ENCODE measurements around the gene NT5C1B.
"Not testable (repeated sequence)": the region's sequence is repeated elsewhere in the genome, so short reads cannot be mapped to it uniquely, and the experiment has no call there.

The NT5C1B gene

DNA sequence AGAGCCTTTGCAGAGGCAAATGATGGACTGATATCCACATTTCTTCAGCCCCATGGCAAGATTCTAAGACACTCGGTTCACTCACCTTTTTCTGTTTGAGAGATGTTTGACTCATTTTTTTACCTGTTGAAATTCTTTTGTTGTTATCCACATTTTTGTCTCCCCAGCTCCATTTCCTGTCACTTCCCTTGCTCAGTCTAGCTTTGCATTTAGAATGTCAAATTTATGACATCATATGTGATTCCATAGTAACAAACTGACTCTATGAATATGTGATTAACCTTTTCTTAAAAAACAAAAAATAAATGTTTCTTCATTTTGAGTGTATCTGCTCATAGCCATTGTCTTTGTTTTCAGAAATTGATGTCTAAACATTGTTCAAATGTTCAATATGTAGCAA is at the start of gene NT5C1B:
NT5C1B (minus strand) TSS at position 216 of the 400 bp plus-strand sequence; CDS start at position 115, 101 bp downstream.
- DNase-seq = no peak

DNA sequence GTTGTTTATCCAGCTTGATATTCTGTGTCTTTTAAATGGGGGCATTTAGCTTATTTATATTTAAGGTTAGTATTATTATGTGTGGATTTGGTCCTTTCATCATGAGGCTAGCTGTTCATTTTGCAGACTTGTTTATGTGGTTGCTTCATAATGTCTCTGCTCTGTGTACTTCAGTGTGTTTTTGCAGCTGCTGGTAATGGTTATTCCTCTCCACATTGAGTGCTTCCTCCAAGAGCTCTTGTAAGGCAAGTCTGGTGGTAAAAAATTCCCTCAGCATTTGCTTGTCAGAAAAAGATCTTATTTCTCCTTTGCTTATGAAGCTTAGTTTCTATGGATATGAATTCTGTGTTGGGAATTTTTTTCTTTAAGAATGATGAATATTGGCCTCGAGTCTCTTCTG is 47.8 kb upstream of the NT5C1B start:
- no peak for DNase-seq

DNA sequence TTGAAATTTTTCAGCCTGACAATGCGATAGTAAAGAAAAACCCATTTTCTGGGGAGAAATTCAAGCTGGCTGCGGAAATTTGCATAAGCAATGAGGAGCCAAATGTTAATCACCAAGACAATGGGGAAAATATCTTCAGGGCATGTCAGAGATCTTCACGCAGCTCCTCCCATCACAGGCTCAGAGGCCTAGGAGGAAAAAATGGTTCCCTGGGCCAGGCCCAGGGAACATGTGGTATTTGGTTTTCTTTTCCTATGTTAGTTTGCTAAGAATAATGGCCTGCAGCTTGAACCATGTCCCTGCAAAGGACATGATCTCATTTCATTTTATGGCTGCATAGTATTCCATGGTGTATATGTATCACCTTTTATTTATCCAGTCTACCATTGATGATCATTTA is 43.3 kb upstream of the NT5C1B start:
- not testable (repeated sequence) for DNase-seq

DNA sequence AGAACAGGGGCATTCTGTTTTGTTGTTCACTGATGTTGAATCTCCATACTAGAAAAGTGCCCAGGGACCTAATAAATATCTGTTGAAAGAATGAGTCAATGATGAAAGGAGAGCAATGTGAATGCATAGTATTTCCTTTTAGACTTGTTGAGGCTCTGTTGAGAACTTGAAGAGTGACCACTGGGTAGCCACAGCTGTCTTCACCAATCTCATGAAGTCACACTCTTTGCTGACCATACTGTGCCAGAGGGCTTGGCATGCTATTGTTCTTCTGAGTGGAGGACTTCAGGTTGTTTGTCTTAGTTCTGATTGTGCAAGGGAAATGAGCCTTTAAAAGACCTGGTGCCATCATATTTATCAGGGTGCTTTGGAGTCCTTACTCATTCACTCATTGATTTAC is 41.6 kb upstream of the NT5C1B start:
- DNase-seq = no peak

DNA sequence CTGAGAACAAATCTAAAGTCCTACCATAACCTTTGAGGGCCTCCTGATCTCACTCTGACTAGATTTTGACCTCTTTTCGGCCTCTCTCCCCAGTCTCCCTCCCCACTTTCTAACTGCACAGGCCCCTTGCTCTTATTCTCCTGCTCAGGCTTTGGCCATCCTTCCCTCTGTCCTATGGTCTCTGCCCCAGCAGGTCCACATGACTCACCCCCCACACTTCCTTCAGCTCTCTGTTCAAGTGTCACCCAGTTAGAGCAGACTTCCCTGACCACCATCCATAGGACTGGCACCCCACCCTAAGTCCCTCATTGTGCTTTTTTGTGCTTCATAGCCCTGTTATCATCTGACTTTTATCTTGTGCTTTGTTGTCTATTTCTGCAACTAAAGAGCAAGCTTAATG is 41.2 kb upstream of the NT5C1B start:
- DNase-seq = no peak

DNA sequence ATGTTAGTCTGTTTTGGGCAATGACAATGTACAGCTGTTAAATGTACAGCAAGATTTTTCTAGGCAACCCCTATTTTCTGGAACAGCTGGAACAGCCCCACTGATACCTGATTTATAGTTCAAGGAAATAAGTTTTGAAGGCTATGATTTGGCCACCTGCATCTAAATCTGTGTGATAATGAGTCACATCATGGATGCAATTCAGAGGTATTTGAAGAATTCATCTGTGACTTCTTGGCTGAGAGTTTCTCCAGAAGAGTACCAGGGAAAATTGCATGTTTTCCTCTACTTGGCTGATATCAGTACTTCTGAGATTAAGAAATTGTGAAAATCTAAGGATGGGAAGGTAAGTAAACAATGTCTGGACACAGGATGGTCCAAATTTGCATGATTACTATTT is 40.7 kb upstream of the NT5C1B start:
- no peak for DNase-seq

DNA sequence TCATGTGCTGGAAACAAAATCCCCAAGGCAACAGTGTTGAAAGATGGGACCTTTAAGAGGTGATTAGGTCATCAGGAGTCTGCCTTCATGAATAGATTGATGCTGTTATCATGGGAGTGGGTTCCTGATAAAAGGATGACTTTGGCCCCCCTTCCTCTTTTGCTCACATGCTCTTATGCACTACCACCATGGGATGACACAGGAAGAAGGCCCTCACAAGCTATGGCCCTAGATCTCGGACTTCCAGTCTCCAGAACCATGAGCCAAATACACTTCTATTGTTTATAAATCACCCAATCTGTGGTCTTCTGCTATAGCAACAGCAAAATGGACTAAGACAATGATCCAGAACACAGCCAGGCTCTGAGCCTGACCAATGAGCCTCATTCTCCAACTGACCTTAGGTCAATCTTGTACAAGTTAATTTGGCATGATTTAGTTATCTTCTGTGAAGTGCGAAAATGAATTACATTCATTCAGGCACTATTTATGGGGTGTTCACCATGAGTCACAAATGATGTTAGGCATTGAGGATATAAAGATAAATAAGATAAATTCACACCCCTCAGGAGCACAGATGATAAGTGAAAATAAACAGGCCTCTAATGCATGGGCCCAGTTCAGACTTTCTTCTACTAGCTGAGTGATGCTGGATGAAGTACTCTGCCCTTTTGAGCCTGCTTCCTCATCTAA is 37.7 kb upstream of the NT5C1B start:
- DNase-seq = no peak

DNA sequence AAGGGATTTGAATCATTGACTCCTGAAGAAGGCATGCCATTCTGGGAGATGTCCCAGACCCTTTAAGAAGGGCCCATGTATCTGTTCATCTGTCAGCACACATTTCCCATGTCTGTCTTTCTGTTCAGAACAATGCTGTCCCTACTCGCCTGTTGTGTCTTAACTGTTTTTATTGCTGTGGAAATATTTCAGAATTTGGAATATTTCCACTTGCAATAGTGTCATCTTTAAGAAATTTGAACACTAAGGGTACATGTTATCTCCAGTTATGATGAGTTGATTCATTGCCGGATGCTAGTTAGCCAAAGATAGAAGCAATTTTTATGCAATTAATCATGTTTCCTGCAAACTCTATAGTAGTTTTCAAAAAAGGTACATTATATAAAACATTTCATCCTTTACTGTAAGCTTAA is 36.9 kb upstream of the NT5C1B start:
- no peak for DNase-seq

DNA sequence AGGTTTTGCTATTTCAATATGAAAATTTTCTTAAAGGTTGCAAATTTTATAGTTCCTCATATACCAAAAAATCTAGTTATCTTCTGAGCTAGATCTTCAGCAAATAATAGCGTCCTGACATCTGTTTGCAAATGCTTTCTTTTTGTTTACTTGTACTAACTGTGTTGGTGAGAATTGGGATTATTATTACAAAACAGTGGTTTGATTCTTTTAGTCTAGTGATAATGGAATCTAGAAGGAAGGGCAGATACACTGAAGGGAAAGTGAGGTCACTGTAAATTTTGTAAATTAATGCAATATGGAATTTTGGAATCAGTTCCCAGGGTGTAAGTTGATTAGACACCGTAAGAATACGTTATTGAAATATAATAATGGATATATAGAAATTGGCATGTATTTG is 36.2 kb upstream of the NT5C1B start:
- DNase-seq = no peak

DNA sequence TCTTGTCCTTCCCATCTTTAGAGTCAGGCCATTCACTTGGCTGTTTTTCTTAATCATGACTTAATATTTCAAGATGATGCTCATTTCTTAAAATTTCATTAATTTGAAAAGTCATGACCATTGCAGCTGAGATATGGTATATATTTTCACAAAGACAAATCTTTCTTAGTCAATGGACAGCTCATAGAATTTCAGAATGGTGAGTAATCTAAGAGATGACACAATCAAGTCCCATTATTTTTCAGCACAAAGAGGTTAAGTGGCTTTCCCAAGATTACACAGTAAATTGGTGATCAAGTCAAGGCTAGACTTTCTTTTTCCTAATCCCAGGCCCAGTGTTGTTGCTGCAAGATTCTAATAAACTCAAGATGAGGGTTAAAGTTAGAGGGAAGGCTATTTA is 34.4 kb upstream of the NT5C1B start:
- no peak for DNase-seq

DNA sequence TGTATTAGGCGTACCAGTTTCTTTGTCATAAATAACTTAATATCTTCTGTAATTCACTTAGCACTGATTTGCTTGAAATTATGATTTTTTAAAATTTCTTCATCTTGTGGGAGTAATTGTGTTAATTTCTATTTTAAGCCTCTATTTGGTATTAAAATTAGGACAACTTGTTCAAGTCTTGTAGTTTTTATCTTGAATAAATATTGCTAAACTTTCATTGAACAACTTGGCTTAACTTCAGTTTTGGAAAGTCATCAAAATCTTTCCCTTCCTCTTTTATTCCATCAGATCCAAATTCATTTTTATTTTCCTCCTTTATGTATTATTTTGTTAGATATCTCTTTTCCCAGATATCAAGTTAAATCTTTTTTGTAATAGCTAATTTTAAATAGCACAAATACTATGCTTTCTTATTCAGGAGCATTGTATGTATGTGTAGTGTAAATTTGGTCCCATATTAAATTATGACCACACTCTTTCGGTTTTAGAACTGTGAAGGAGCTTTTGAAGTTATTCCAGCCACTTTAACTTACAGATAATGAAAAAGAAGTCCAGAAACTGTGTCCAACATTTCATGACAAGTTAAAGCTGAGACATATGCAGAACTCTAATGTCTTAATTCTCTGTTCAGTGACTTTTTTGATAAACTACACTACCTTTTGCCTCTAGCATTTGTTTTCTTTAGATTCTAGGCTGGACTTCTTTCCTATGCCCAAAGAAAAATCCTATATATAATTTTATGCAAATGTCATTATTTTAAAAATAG is 31.7 kb upstream of the NT5C1B start:
- DNase-seq = no peak

DNA sequence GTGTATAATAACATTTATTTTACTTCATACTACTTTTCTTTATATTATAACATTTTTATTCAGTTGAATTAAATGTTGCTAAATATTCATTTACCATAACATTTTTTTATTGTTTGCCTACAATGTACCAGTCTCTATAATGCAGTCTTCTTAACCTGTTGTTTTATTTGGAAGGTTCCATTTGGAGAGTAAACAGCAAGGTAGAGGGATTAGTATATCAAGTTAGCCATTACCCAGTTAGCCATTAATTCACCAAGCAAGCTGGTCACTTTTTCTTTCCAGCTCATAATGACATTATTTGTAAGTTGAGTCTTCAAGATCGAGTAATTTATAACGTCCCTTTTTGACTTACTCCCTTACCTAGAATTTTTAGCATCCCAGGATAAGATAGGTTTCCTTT is 29.7 kb upstream of the NT5C1B start:
- no peak for DNase-seq

DNA sequence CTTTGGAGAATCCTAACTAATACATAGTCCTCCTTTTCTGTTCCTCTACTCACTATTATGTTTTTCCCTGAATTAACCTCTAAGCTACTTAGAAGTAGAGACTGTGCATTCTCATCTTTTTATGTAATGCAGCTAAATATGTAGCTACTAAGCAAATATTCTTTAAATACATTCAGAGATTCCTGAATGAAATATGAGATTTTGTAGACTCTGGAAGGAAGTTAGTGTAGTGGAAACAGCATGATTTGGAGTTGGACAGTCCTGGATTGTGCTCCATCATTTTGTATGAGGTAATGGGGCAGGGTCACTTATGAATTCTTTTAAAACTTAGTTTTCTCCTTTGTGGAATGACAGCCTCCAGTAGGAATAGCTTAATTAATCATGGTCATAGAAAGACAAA is 24.7 kb upstream of the NT5C1B start:
- DNase-seq = no peak

DNA sequence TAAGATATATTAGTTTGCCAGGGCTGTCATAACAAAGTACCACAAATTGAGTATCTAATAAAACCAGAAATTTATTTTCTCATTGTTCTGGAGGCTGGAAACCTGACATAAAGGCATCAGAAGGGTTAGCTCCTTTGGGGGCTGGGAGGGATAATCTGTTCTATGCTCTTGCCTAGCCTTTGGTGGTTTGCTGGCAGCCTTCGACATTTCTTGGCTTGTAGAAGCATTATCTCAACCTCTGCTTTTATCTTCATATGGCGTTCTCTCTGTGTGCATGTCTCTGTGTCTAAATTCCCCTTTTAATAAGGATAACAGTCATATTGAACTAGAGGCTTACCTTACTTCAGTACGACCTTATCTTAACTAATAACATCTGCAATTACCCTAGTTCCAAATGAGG is 22.8 kb upstream of the NT5C1B start:
- no peak for DNase-seq

DNA sequence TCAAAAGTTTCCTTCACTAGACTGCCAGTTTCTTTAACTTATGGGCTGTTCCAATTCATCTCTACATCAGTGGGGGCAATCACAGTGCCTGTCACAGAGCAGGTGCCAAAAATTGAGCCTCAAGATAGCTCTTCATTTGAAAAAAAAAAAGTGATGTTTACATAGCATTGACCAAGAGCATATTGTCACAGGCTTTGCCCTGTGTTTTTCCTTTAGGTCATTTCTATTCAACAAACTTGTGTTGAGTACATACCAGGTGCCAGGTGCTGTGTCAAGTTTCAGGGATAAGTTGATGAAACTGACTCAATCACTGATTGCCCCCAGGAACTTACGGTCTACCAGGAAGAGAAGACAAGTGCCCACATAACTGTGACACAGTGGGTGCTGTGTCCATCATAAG is 22.2 kb upstream of the NT5C1B start:
- no peak for DNase-seq

DNA sequence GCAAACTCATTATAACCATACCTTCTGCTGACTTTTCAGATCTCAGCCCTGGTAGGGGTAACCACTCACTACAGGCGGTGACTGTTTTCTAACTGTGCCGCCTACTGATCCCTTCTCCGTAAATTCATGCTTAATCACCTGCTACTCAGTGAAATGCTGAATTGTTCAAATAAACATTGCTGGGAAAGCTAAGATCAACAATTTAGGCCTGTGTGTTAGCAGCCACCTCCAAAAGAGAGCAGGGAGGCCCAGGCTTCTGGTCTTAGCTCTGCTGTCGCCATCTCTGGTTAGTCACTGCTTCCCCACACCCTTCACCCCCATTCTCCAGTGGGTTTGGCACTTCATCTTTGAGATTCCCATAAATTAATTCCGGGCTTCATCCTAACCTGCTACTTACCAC is 21.8 kb upstream of the NT5C1B start:
- no peak for DNase-seq

DNA sequence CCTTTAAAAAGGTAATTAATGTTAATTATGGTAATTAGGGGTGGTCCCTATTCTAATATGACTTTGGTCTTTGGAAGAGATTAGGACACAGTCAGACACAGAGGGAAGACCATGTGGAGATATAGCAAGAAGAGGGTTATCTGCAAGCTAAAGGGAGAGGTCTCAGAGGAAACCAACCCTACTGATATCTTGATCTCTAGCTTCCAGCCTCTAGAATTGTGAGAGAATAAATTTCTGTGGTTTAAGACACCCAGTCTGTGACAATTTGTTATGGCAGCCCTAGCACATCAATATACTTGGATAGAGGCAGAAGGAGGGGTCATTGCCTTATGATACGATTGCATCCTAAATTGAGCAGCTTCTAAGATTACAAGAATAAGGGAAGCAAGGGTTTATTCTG is 21.3 kb upstream of the NT5C1B start:
- no peak for DNase-seq

DNA sequence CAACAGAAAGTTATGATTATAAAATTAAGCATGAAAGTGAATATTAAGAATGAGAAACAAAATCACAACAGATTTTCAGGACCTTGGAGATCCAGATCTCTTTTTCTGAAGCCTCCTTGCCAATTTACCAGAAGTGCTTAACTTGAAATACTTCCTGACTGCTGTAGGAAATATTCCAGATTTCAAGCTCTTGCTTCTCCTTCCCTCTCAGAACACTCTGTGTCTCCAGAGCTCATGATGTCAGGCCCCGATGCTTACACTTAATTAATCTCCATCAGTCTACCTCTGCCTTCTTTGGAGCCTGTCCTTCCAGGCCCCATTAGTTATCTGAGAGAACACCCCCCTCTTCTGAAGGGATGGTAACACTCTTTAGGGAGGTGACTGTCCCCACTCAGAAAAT is 20.7 kb upstream of the NT5C1B start:
- DNase-seq = no peak

DNA sequence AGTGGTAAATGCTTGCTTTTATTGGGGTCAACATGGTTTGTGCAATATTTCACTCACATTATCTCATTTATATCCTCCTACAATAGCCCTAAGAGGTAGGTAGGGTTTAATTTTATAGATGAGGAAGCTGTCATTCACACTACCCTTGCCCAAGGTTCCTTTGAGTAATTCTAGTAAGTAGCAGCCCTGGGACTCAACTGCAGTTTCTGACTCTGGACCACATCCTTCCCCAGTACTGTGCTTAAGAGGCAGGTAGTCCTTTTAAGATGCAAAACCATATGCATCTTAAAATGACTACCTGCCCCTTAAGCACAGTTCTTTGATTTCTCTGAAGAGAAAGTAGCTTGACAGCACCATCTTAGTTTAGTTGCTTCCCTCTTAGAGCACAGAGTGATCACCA is 15.7 kb upstream of the NT5C1B start:
- no peak for DNase-seq

DNA sequence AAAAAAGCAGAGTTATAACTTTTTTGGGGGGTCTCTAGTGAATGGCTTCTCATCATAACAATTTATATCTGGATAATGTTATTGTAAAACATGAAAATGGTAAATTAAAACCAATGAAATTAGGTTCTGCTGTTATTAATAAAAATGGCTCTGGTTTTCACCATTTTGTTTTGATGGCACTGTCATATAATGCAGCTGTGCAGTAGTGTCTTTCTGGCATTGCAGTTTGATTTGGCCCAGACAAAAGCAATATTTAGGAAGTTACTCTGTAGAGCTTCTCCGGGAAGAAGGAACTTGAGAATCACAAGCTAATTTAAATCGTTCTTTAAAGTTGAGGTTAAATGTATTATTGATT is 15.1 kb upstream of the NT5C1B start:
- no peak for DNase-seq

DNA sequence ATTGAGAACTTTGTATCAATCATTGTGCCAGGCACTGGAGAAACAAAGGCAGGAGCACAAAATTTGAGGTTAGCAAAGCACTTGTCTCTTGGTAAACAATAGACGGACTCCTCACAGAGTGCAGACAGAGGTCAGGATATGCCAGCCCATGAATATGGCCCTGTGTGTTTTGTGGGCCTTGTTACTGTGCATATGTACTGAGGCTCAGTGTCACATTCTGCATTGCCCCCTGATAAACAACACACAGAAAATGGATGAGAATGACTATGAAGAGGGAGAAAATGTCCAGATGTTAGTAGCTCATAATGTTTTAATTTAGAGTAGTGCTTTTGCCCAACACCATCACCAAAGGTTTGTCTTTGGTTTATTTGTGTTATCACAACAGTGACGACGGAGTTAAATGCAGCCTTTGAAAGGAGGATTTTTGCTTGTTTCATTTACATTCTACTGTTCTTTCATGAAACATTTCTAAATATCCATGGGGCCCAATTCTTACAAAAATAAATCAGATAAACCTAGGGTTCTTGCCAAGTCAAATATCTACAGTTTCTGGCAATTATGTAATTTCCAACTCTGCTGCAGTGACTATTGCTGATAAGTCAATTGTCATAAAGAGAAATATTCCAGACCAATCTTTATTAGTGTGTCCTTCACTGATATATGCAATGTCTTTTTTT is 14.6 kb upstream of the NT5C1B start:
- DNase-seq = no peak

DNA sequence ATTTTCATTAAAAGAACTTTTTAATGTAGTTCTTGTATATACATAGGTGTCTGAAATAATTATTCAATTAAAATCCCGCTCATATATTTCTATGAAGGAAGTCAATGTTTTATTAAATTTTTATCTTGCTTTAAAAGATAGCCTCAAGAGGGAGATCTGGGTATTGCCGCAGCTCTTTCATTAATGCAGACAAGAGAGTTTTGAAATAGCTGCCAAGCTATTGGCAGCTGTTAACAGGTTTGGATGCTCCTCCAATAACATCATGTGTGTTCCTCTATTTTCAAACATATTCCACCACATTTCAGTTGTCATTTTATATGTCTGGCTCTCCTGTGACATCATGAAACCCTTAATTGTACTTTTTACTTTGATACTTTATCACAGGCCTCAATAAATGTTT is 12.9 kb upstream of the NT5C1B start:
- DNase-seq = no peak

DNA sequence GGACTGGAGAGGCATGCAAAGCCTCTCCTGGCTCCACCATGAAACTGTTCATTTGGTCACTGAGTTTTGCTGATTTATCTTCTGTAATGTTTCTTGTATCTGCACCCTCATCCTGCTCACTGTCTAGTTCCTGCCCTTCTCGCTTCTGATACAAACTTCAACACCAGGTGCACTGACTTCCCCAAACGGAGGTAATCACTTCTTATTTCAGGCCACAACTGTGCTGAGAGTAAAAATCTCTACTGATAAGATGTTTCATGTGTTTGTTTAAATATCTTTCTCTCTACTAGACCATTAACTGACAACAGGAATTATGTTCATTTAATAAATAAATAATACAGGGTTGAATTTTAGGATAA is 10.9 kb upstream of the NT5C1B start:
- no peak for DNase-seq

DNA sequence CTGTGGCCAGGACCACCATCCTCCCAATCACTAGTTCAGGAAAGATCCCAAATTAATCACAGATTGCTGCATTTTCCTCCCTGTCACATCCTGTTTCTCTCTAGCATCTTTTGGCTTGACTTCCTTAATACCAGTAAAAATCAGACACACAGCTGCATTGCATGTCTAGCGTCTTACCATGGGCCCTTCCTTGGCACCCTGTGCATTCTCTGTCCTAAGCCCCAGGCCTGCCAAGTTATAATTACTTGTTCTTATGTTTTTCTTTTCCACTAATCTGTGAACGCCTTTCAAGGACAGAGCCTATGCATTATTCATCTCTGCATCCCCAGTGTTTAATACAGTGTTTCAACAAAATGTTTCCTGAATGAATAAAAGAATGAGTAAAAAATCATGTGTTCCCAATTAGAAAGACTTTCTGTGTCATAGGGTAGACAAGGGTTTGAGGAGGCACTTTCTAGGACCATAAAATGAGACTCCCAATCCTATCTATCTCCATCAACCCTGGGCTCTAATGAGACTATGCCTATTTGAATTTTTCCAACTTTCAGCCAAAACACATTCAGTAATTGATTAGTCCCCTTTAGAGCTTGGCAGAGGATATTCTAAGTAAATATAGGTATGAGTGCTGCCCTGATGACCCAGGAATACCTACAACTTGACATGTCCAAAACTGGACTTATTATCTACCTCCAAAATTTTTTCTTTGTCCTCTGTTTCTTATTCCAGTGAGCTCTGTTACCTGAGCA is 10.3 kb upstream of the NT5C1B start:
- no peak for DNase-seq
